Endothelial cell of umbilical vein (primary cell): ENCODE results near the gene SP140. TPM values are rescaled to one million over a fixed set of nuclear protein-coding genes. Genes with fewer than 3 reads are reported as not detected.

Experiments used
- BruUV-seq: library from RNA; stranded (reverse); fragments of 400-500 nt; replicated peaks from 2 replicates; lab custom pipeline; 2021; lab: Mats Ljungman, UMichigan
- CTCF ChIA-PET: fragments of 300-600, 350-600 bp; sonication (Branson Sonifier 250); formaldehyde crosslinking; loops from one replicate; lab custom pipeline; 2021; ENCODE audit warnings: antibody characterized with exemption, inconsistent platforms; lab: Charles Lee
- POLR2A ChIA-PET: fragments of 300-600, 350-600 bp; sonication (Branson Sonifier 250); formaldehyde crosslinking; loops from one replicate; lab custom pipeline; 2021; ENCODE audit warnings: antibody characterized with exemption, inconsistent platforms; lab: Charles Lee
- DNase-seq: peaks from one replicate; pipeline ENCODE4 v3.0.0-alpha.2; 2011; ENCODE audit warnings: low read depth, low spot score
- FAIRE-seq: peaks from 2 replicates; lab custom pipeline; 2011; peaks lifted over from hg19 to GRCh38; lab: Jason Lieb, UNC
- H2AFZ ChIP-seq: 2 replicates; pipeline ENCODE4 v1.6.0; 2012; ENCODE audit warnings: low read depth, low read length, control low read depth, inconsistent platforms
- H3K27ac ChIP-seq: 2 replicates; pipeline ENCODE4 v1.5.1; 2011; ENCODE audit warnings: low read depth, mild to moderate bottlenecking, control low read depth, low read length, moderate library complexity; ENCODE audit not compliant: insufficient read depth
- H3K27me3 ChIP-seq, 2 experiments: 2 replicates each; pipeline versions ENCODE4 v1.6.0 to v1.6.1; 2011; ENCODE audit warnings: low read length in 2 of 2, mixed read lengths in 1 of 2; ENCODE audit not compliant: control insufficient read depth in 2 of 2, insufficient read depth in 2 of 2
- H3K36me3 ChIP-seq, 2 experiments: 2 replicates in 1 of 2; 3 replicates in 1 of 2; pipeline ENCODE4 v1.5.1; 2011; ENCODE audit warnings: low read length in 2 of 2, mild to moderate bottlenecking in 1 of 2, moderate library complexity in 1 of 2; ENCODE audit not compliant: control insufficient read depth in 2 of 2, insufficient read depth in 2 of 2; ENCODE audit errors: extremely low read depth in 1 of 2
- H3K4me1 ChIP-seq: 3 replicates; pipeline ENCODE4 v1.5.1; 2011; ENCODE audit warnings: mild to moderate bottlenecking, low read length; ENCODE audit not compliant: control insufficient read depth, insufficient read depth; ENCODE audit errors: extremely low read depth
- H3K4me2 ChIP-seq: 2 replicates; pipeline ENCODE4 v1.6.1; 2011; ENCODE audit warnings: low read length, control low read depth, mixed read lengths; ENCODE audit not compliant: insufficient read depth
- H3K4me3 ChIP-seq, 3 experiments: fragments of 200-600 bp in 1 of 3; sonication (generic), shearing (Covaris generic) in 1 of 3; replicated peaks in 1 of 3; 2 replicates each; pipeline ENCODE4 v1.5.1; 2011 to 2016; ENCODE audit warnings: control low read depth in 3 of 3, low read length in 3 of 3, mild to moderate bottlenecking in 2 of 3, inconsistent platforms in 1 of 3, low read depth in 1 of 3, moderate library complexity in 1 of 3; ENCODE audit not compliant: insufficient read depth in 1 of 3
- H3K79me2 ChIP-seq: 2 replicates; pipeline ENCODE4 v1.6.0; 2012; ENCODE audit warnings: low read length, inconsistent platforms; ENCODE audit not compliant: control insufficient read depth, insufficient read depth
- H3K9ac ChIP-seq: replicated peaks from 2 replicates; pipeline ENCODE3; 2011; ENCODE audit warnings: low read length, control low read depth; ENCODE audit not compliant: insufficient read depth; ENCODE audit errors: extremely low read depth
- H3K9me1 ChIP-seq: replicated peaks from 3 replicates; pipeline ENCODE4 v1.6.0; 2011; ENCODE audit warnings: mild to moderate bottlenecking, low read length; ENCODE audit not compliant: control insufficient read depth, insufficient read depth; ENCODE audit errors: extremely low read depth
- H3K9me3 ChIP-seq: replicated peaks from 2 replicates; pipeline ENCODE4 v1.5.1; 2012; ENCODE audit warnings: low read length, inconsistent platforms; ENCODE audit not compliant: control insufficient read depth, insufficient read depth
- H4K20me1 ChIP-seq: replicated peaks from 2 replicates; pipeline ENCODE3; 2011; ENCODE audit warnings: mild to moderate bottlenecking, low read length; ENCODE audit not compliant: control insufficient read depth, insufficient read depth; ENCODE audit errors: extremely low read depth
- CTCF ChIP-seq, 2 donors: IDR thresholded peaks; 1 replicate in 1 of 2; 2 replicates in 1 of 2; pipeline ENCODE4 v1.5.1; 2011; ENCODE audit warnings: low read length in 2 of 2, mild to moderate bottlenecking in 2 of 2, moderate library complexity in 2 of 2, control low read depth in 1 of 2, inconsistent platforms in 1 of 2, low read depth in 1 of 2; ENCODE audit not compliant: insufficient read depth in 1 of 2; ENCODE audit errors: extremely low read depth in 1 of 2
- EZH2 ChIP-seq: IDR thresholded peaks from 2 replicates; pipeline ENCODE4 v1.6.1; 2012; ENCODE audit warnings: borderline replicate concordance, low read depth, mild to moderate bottlenecking, moderate library complexity, low read length, inconsistent platforms; ENCODE audit not compliant: severe bottlenecking
- FOS ChIP-seq: IDR thresholded peaks from 2 replicates; pipeline ENCODE4 v1.6.1; 2011; ENCODE audit warnings: mild to moderate bottlenecking, low read length, moderate library complexity, borderline replicate concordance; ENCODE audit not compliant: insufficient read depth
- GATA2 ChIP-seq: IDR thresholded peaks from 2 replicates; pipeline ENCODE4 v1.7.0; 2011; ENCODE audit warnings: low read depth, mild to moderate bottlenecking, moderate library complexity, mixed read lengths, low read length; ENCODE audit not compliant: insufficient read length, insufficient read depth
- JUN ChIP-seq: IDR thresholded peaks from 2 replicates; pipeline ENCODE4 v1.6.1; 2011; ENCODE audit warnings: borderline replicate concordance, low read depth; ENCODE audit not compliant: insufficient read length, insufficient read depth
- MAX ChIP-seq: IDR thresholded peaks from 2 replicates; pipeline ENCODE4 v1.6.1; 2011; ENCODE audit not compliant: insufficient read depth, insufficient read length
- MYC ChIP-seq: IDR thresholded peaks from one replicate; pipeline ENCODE4 v1.6.1; 2011; ENCODE audit warnings: mild to moderate bottlenecking, low read depth, low read length
- POLR2A ChIP-seq: IDR thresholded peaks from 2 replicates; pipeline ENCODE4 v1.6.1; 2012; ENCODE audit warnings: low read depth, mild to moderate bottlenecking, control low read depth, low read length
- POLR2AphosphoS5 ChIP-seq: IDR thresholded peaks from 2 replicates; pipeline ENCODE4 v1.6.1; 2012; ENCODE audit warnings: low read depth, mild to moderate bottlenecking, control low read depth, low read length, moderate library complexity; ENCODE audit not compliant: insufficient read depth
- dilution Hi-C: fragments of 300-500 bp; cut with MboI; formaldehyde crosslinking; loops from one replicate; pipeline ENCODE4 v1.15.0; 2019; ENCODE audit warnings: low sequenced_read_pairs; ENCODE audit not compliant: extremely low pct_ligation_motif_present
- intact Hi-C: fragments of 100-400 bp; cut with micrococcal nuclease; formaldehyde crosslinking; loops from one replicate; pipeline ENCODE4 v1.10.0; 2022
- polyA plus RNA-seq, 4 experiments: library from polyadenylated mRNA; depleted of rRNA in 3 of 4; stranded (reverse) in 3 of 4; unstranded in 1 of 4; fragments of >200 nt; gene quantifications; 2 replicates each; pipeline versions ENCODE4 v1.2.1 to v1.2.3, GENCODE V29; 2011 to 2012; ENCODE audit warnings: missing spikeins in 1 of 4
- total RNA-seq: library from RNA; stranded (reverse); gene quantifications from 2 replicates; pipeline ENCODE4 v1.2.3, GENCODE V29; 2021

Gene SP140
- total and polyA plus RNA-seq, 2 donors (not counting 3 experiments of a cell fraction or from before 2014, with no cell fraction given): not detected

- H3K36me3 ChIP-seq: no peaks in the 10 kb centered on the region
- H3K4me1 ChIP-seq: no peaks in the 10 kb centered on the region
- no peak overlapping the region for H2AFZ ChIP-seq
- no peak for DNase-seq
- no peak overlapping the region for H3K27ac ChIP-seq
- dilution Hi-C loops: no loop called here
- FAIRE-seq: no peak
- TF ChIP-seq FOS (no peak), MYC (no peak), GATA2 (no peak), POLR2AphosphoS5 (no peak), EZH2 (no peak)
- no TSS peak for BruUV-seq
- no peaks in the 10 kb centered on the region for H3K79me2 ChIP-seq
- H3K9me3 ChIP-seq: no peaks in the 10 kb centered on the region
- intact Hi-C loops: no loop called here
- H3K4me3 ChIP-seq: no peak overlapping the region
- H3K9ac ChIP-seq: no peak overlapping the region
- CTCF ChIA-PET: no interaction called here
- POLR2A ChIA-PET: no interaction called here
- H3K4me2 ChIP-seq: no peak overlapping the region
- H3K9me1 ChIP-seq: no peaks in the 10 kb centered on the region
- H3K27me3 ChIP-seq: peaks cover 3 to 7% of the 10 kb centered on the region in 2 experiments
- no peaks in the 10 kb centered on the region for H4K20me1 ChIP-seq
Measured at GRCh38 chr2:230256733-230257332, 31.3 kb downstream of the SP140 start.

GRCh38 chr2:230258483-230258882, 32.9 kb downstream of the SP140 start:
- FAIRE-seq (no peak), DNase-seq (no peak)
- BruUV-seq: no TSS peak
- ChIA-PET CTCF (no interaction called here), POLR2A (no interaction called here)
- Histone ChIP-seq H3K9me1 (no peaks in the 10 kb centered on the region), H3K27ac (no peak overlapping the region), H3K9me3 (no peaks in the 10 kb centered on the region), H3K4me2 (no peak overlapping the region), H3K4me3 (no peak overlapping the region), H2AFZ (no peak overlapping the region), H3K4me1 (no peaks in the 10 kb centered on the region), H3K9ac (no peak overlapping the region), H3K36me3 (no peaks in the 10 kb centered on the region), H3K79me2 (no peaks in the 10 kb centered on the region), H3K27me3 (peaks cover 3 to 5% of the 10 kb centered on the region in 2 experiments), H4K20me1 (no peaks in the 10 kb centered on the region)
- intact Hi-C loops: no loop called here
- TF ChIP-seq JUN (no peak), MAX (no peak), GATA2 (no peak), POLR2AphosphoS5 (no peak), EZH2 (no peak), MYC (no peak), CTCF (IDR thresholded peaks at IDR 0.05; ENCODE audit: extremely low read depth in 1 of 2, insufficient read depth in 1 of 2, low read depth in 1 of 2, low read length in 2 of 2) (no peak), FOS (no peak), POLR2A (no peak)
- dilution Hi-C loops: no loop called here
